ENCODE results near the gene IQSEC3.

DNA sequence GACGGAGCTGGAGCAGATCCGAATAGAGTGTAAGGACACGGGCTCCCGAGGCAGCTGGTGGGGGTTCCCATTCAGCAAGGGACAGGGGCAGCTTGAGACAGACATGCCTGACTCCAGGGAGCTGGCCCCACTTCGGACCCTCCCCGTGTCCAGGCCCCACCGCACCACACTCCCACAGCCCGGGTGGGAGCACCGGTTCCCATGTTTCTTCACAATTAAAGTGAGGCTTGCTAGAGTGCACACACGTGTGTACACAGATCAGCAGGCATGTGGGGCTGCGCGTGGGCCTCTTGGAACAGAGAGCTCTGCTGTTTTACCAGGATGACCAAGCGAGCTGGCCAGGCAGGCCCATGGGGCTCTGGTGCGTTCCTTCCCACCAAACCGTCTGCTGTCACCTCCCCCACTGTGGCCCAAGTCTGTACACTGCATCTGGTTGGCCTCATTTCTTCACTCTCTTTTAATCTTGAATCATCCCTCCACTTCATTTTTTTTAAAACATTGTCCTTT, 99.3 kb downstream of the IQSEC3 start:
- no peak for TF ChIP-seq GABPA (IDR thresholded peaks at IDR 0.05; ENCODE audit: low read depth)
- TF ChIP-seq, protein P1, sequence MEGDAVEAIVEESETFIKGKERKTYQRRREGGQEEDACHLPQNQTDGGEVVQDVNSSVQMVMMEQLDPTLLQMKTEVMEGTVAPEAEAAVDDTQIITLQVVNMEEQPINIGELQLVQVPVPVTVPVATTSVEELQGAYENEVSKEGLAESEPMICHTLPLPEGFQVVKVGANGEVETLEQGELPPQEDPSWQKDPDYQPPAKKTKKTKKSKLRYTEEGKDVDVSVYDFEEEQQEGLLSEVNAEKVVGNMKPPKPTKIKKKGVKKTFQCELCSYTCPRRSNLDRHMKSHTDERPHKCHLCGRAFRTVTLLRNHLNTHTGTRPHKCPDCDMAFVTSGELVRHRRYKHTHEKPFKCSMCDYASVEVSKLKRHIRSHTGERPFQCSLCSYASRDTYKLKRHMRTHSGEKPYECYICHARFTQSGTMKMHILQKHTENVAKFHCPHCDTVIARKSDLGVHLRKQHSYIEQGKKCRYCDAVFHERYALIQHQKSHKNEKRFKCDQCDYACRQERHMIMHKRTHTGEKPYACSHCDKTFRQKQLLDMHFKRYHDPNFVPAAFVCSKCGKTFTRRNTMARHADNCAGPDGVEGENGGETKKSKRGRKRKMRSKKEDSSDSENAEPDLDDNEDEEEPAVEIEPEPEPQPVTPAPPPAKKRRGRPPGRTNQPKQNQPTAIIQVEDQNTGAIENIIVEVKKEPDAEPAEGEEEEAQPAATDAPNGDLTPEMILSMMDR (IDR thresholded peaks at IDR 0.05 in 2 of 3, conservative IDR thresholded peaks at IDR 0.05 in 1 of 3; ENCODE audit: control insufficient read depth in 2 of 3, extremely low read depth in 1 of 3, insufficient read depth in 1 of 3, low read depth in 3 of 3, low read length in 3 of 3), result no peak
- no peak for TF ChIP-seq SPI1 (IDR thresholded peaks at IDR 0.05; ENCODE audit: borderline replicate concordance, insufficient read depth, low read depth, low read length)
- TF ChIP-seq, protein P2, sequence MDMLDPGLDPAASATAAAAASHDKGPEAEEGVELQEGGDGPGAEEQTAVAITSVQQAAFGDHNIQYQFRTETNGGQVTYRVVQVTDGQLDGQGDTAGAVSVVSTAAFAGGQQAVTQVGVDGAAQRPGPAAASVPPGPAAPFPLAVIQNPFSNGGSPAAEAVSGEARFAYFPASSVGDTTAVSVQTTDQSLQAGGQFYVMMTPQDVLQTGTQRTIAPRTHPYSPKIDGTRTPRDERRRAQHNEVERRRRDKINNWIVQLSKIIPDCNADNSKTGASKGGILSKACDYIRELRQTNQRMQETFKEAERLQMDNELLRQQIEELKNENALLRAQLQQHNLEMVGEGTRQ (IDR thresholded peaks at IDR 0.05; ENCODE audit: borderline replicate concordance, low read depth, low read length), result no peak
- no peak for TF ChIP-seq YY1 (IDR thresholded peaks at IDR 0.05; ENCODE audit: low read depth, low read length)
- no peak for TF ChIP-seq SP1 (IDR thresholded peaks at IDR 0.05; ENCODE audit: low read depth, low read length)
